WTC11 (cell line): ENCODE measurements around the gene PCDHGA4.

Experiments used
- CREM ChIP-seq: sonication (generic); formaldehyde crosslinking; IDR thresholded peaks from 2 replicates; pipeline ENCODE4 v1.8.1; 2022; ENCODE audit warnings: mild to moderate bottlenecking, missing genetic modification reagents, moderate library complexity
- FOXP1 ChIP-seq: sonication (generic); formaldehyde crosslinking; IDR thresholded peaks from 2 replicates; pipeline ENCODE4 v1.8.0; 2022; ENCODE audit warnings: missing genetic modification reagents, mild to moderate bottlenecking, moderate library complexity, borderline replicate concordance
- ZNF219 ChIP-seq: sonication (generic); formaldehyde crosslinking; IDR thresholded peaks from 2 replicates; pipeline ENCODE4 v1.8.0; 2023; ENCODE audit warnings: missing genetic modification reagents, mild to moderate bottlenecking, borderline replicate concordance
- ZNF232 ChIP-seq: sonication (generic); formaldehyde crosslinking; IDR thresholded peaks from 2 replicates; pipeline ENCODE4 v1.8.0; 2022; ENCODE audit warnings: mild to moderate bottlenecking, missing genetic modification reagents
- TF ChIP-seq, protein P1 (sequence below): fragments of 200-600 bp; IDR thresholded peaks from 2 replicates; pipeline ENCODE4 v1.8.0; 2022; ENCODE audit warnings: antibody characterized with exemption
- TF ChIP-seq, protein P2 (sequence below): sonication (generic); formaldehyde crosslinking; IDR thresholded peaks from 2 replicates; pipeline ENCODE4 v1.8.1; 2023; ENCODE audit warnings: mild to moderate bottlenecking, missing genetic modification reagents, moderate library complexity
- TF ChIP-seq, protein P3 (sequence below): sonication (generic); formaldehyde crosslinking; IDR thresholded peaks from 2 replicates; pipeline ENCODE4 v1.8.0; 2022; ENCODE audit warnings: mild to moderate bottlenecking, missing genetic modification reagents
- TF ChIP-seq, protein P4 (sequence below): sonication (generic); formaldehyde crosslinking; IDR thresholded peaks from 2 replicates; pipeline ENCODE4 v1.8.1; 2023; ENCODE audit warnings: mild to moderate bottlenecking, missing genetic modification reagents
- TF ChIP-seq, protein P5 (sequence below): sonication (generic); formaldehyde crosslinking; IDR thresholded peaks from 2 replicates; pipeline ENCODE4 v1.8.1; 2022; ENCODE audit warnings: low read depth, mild to moderate bottlenecking, moderate library complexity, missing genetic modification reagents, borderline replicate concordance
- TF ChIP-seq, protein P6 (sequence below): sonication (generic); formaldehyde crosslinking; IDR thresholded peaks from 2 replicates; pipeline ENCODE4 v1.8.1; 2023; ENCODE audit warnings: mild to moderate bottlenecking, missing genetic modification reagents, moderate library complexity
- TF ChIP-seq, protein P7 (sequence below): sonication (generic); formaldehyde crosslinking; IDR thresholded peaks from 2 replicates; pipeline ENCODE4 v1.8.1; 2023; ENCODE audit warnings: mild to moderate bottlenecking, moderate library complexity, missing genetic modification reagents

DNA sequence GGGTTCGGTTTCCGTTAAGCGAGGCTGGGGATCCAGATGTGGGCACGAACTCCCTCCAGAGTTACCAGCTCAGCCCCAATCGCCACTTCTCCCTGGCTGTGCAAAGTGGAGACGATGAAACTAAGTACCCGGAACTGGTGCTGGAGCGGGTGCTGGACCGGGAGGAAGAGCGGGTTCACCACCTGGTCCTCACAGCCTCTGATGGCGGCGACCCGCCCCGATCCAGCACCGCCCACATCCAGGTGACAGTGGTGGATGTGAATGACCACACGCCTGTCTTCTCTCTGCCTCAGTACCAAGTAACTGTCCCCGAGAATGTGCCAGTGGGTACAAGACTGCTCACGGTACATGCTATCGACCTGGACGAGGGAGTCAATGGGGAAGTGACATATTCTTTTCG, 28.5 kb downstream of the PCDHGA4 start:
- TF ChIP-seq, protein P1, sequence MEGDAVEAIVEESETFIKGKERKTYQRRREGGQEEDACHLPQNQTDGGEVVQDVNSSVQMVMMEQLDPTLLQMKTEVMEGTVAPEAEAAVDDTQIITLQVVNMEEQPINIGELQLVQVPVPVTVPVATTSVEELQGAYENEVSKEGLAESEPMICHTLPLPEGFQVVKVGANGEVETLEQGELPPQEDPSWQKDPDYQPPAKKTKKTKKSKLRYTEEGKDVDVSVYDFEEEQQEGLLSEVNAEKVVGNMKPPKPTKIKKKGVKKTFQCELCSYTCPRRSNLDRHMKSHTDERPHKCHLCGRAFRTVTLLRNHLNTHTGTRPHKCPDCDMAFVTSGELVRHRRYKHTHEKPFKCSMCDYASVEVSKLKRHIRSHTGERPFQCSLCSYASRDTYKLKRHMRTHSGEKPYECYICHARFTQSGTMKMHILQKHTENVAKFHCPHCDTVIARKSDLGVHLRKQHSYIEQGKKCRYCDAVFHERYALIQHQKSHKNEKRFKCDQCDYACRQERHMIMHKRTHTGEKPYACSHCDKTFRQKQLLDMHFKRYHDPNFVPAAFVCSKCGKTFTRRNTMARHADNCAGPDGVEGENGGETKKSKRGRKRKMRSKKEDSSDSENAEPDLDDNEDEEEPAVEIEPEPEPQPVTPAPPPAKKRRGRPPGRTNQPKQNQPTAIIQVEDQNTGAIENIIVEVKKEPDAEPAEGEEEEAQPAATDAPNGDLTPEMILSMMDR: no peak
- TF ChIP-seq, protein P2, sequence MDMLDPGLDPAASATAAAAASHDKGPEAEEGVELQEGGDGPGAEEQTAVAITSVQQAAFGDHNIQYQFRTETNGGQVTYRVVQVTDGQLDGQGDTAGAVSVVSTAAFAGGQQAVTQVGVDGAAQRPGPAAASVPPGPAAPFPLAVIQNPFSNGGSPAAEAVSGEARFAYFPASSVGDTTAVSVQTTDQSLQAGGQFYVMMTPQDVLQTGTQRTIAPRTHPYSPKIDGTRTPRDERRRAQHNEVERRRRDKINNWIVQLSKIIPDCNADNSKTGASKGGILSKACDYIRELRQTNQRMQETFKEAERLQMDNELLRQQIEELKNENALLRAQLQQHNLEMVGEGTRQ: no peak
- TF ChIP-seq, protein P3, sequence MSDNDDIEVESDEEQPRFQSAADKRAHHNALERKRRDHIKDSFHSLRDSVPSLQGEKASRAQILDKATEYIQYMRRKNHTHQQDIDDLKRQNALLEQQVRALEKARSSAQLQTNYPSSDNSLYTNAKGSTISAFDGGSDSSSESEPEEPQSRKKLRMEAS (CRISPR knock-in tag): no peak
- no peak for TF ChIP-seq CREM
- TF ChIP-seq, protein P4, sequence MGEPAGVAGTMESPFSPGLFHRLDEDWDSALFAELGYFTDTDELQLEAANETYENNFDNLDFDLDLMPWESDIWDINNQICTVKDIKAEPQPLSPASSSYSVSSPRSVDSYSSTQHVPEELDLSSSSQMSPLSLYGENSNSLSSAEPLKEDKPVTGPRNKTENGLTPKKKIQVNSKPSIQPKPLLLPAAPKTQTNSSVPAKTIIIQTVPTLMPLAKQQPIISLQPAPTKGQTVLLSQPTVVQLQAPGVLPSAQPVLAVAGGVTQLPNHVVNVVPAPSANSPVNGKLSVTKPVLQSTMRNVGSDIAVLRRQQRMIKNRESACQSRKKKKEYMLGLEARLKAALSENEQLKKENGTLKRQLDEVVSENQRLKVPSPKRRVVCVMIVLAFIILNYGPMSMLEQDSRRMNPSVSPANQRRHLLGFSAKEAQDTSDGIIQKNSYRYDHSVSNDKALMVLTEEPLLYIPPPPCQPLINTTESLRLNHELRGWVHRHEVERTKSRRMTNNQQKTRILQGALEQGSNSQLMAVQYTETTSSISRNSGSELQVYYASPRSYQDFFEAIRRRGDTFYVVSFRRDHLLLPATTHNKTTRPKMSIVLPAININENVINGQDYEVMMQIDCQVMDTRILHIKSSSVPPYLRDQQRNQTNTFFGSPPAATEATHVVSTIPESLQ: no peak
- TF ChIP-seq, protein P5, sequence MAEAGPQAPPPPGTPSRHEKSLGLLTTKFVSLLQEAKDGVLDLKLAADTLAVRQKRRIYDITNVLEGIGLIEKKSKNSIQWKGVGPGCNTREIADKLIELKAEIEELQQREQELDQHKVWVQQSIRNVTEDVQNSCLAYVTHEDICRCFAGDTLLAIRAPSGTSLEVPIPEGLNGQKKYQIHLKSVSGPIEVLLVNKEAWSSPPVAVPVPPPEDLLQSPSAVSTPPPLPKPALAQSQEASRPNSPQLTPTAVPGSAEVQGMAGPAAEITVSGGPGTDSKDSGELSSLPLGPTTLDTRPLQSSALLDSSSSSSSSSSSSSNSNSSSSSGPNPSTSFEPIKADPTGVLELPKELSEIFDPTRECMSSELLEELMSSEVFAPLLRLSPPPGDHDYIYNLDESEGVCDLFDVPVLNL: no peak
- no peak for TF ChIP-seq ZNF232 (CRISPR knock-in tag)
- no peak for TF ChIP-seq ZNF219 (CRISPR knock-in tag)
- TF ChIP-seq, protein P6, sequence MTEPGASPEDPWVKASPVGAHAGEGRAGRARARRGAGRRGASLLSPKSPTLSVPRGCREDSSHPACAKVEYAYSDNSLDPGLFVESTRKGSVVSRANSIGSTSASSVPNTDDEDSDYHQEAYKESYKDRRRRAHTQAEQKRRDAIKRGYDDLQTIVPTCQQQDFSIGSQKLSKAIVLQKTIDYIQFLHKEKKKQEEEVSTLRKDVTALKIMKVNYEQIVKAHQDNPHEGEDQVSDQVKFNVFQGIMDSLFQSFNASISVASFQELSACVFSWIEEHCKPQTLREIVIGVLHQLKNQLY (CRISPR knock-in tag): no peak
- TF ChIP-seq, protein P7, sequence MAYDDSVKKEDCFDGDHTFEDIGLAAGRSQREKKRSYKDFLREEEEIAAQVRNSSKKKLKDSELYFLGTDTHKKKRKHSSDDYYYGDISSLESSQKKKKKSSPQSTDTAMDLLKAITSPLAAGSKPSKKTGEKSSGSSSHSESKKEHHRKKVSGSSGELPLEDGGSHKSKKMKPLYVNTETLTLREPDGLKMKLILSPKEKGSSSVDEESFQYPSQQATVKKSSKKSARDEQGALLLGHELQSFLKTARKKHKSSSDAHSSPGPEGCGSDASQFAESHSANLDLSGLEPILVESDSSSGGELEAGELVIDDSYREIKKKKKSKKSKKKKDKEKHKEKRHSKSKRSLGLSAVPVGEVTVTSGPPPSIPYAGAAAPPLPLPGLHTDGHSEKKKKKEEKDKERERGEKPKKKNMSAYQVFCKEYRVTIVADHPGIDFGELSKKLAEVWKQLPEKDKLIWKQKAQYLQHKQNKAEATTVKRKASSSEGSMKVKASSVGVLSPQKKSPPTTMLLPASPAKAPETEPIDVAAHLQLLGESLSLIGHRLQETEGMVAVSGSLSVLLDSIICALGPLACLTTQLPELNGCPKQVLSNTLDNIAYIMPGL (CRISPR knock-in tag): no peak
- no peak for TF ChIP-seq FOXP1 (CRISPR knock-in tag)
